ENCODE data around the gene ARL5B. TPM values are rescaled to one million over a fixed set of nuclear protein-coding genes. Genes with fewer than 3 reads are reported as not detected.

The ARL5B gene
- total RNA-seq, 4 donors from 2014 or later: 9.1 to 24.0 (median 15.2) TPM

DNA sequence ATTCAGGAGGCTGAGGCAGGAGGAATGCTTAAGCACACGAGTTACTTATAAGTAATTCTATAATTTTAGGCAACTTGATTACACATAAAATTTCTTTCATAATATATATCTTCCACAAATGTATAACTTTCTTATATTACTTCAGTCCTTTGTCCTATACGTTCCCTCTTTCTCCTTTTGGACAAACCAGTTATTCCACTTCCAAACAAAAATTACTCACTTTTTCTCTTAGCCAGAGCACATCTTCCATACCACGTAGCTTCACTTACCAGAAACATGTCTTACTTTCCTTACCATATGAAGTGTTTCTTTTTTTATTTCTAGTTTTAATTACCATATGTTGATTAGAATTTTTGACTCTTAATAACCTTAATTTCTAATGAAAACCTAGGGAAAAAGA is 64.6 kb downstream of the ARL5B start:
- H3K4me3 ChIP-seq: no peak overlapping the region
- no peaks in the 10 kb centered on the region for H3K4me1 ChIP-seq
- H3K27ac ChIP-seq: no peak overlapping the region
- no peaks in the 10 kb centered on the region for H3K27me3 ChIP-seq
- no peak for DNase-seq
- no peaks in the 10 kb centered on the region for H3K36me3 ChIP-seq
- TF ChIP-seq, protein P1, sequence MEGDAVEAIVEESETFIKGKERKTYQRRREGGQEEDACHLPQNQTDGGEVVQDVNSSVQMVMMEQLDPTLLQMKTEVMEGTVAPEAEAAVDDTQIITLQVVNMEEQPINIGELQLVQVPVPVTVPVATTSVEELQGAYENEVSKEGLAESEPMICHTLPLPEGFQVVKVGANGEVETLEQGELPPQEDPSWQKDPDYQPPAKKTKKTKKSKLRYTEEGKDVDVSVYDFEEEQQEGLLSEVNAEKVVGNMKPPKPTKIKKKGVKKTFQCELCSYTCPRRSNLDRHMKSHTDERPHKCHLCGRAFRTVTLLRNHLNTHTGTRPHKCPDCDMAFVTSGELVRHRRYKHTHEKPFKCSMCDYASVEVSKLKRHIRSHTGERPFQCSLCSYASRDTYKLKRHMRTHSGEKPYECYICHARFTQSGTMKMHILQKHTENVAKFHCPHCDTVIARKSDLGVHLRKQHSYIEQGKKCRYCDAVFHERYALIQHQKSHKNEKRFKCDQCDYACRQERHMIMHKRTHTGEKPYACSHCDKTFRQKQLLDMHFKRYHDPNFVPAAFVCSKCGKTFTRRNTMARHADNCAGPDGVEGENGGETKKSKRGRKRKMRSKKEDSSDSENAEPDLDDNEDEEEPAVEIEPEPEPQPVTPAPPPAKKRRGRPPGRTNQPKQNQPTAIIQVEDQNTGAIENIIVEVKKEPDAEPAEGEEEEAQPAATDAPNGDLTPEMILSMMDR (IDR thresholded peaks at IDR 0.05): no peak
- TF ChIP-seq POLR2A (IDR thresholded peaks at IDR 0.05): no peak
- H3K9me3 ChIP-seq: no peaks in the 10 kb centered on the region

Other genes with a start within 250 kb of the ARL5B start
- gene NSUN6, start 7.8 kb upstream of the ARL5B start, total RNA-seq: 10 to 100 TPM; 14.9 to 27.2 (median 22.3) TPM

Measured in Peyer's patch (tissue), 4 donors.